Mesendoderm (in vitro differentiated cells): ENCODE results near the gene CEACAM1. TPM values are rescaled to one million over a fixed set of nuclear protein-coding genes. Genes with fewer than 3 reads are reported as not detected.

Experiments
- small RNA-seq: library from polyadenylated mRNA; stranded (forward); fragments of <200 nt; extraction: miRNeasy Mini kit (QIAGEN cat#:217004); gene quantifications from one replicate; pipeline ENCODE3, GENCODE V24; 2013; ENCODE audit not compliant: insufficient read depth

The CEACAM1 gene

Small RNA genes lying within 50 kb of the gene (small RNA-seq; reads per million reads assigned to genes)
- gene RNU4-60P: not detected
